BLaER1 treated with 17β-estradiol and CSF1 and Interleukin-3, amounts not matched to agents 10 nM and 100 nM (cell line): ENCODE data around the gene DOCK10.
A peak's percentile ranks its signal among the peaks of the same experiment; 100 is the strongest.

Experiments used
- H3K27ac ChIP-seq, 11 experiments: shearing (Covaris generic); formaldehyde crosslinking; 2 replicates each; pipeline ENCODE4 v1.8.1; 2022
- H3K27me3 ChIP-seq, 11 experiments: shearing (Covaris generic); formaldehyde crosslinking; 2 replicates each; pipeline ENCODE4 v1.8.1; 2022
- H3K36me3 ChIP-seq, 11 experiments: shearing (Covaris generic); formaldehyde crosslinking; 2 replicates each; pipeline ENCODE4 v1.8.1; 2022
- H3K4me1 ChIP-seq, 10 experiments: shearing (Covaris generic); formaldehyde crosslinking; 2 replicates each; pipeline ENCODE4 v1.8.1; 2022
- H3K4me2 ChIP-seq, 11 experiments: shearing (Covaris generic); formaldehyde crosslinking; 2 replicates each; pipeline ENCODE4 v1.8.1; 2022
- H3K4me3 ChIP-seq, 10 experiments: shearing (Covaris generic); formaldehyde crosslinking; 2 replicates each; pipeline ENCODE4 v1.8.1; 2022
- H3K9ac ChIP-seq, 11 experiments: shearing (Covaris generic); formaldehyde crosslinking; 2 replicates each; pipeline ENCODE4 v1.8.1; 2022
- H3K9me3 ChIP-seq, 11 experiments: shearing (Covaris generic); formaldehyde crosslinking; replicated peaks in 1 of 11; 2 replicates each; pipeline ENCODE4 v1.8.1; 2022
- H4K20me1 ChIP-seq, 11 experiments: shearing (Covaris generic); formaldehyde crosslinking; 2 replicates each; pipeline ENCODE4 v1.8.1; 2022
- Cebpa-rat ChIP-seq, 11 experiments: shearing (Covaris generic); IDR thresholded peaks; 2 replicates each; pipeline ENCODE4 v1.8.1; 2022

DOCK10 gene

DNA sequence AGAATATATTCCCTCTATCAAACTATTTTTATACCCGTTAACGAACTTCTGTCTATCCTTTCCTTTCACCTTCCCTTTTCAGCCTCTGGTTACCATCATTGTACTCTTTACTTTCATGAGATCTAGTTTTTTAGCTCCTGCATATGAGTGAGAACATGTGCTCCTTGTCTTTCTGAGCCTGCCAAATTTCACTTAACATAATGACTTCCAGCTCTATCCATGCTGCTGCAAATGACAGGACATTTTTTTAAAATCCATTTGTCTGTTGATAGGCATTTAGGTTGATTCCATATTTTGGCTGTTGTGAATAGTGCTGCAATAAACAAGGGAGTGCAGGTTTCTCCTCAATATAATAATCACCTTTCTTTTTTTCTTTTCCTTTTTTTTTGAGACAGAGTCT lies 317.9 kb downstream of the DOCK10 start:
- Histone ChIP-seq H3K4me1 (peaks cover 0 to 10% (median 0%) of the 10 kb centered on the region in 10 experiments; a peak in 7 of 20 replicates), H3K27ac (no peak overlapping the region), H4K20me1 (no peaks in the 10 kb centered on the region), H3K36me3 (0 out of 22 replicates have a peak, but pooled peaks cover 0 to 4% (median 0%) of the 10 kb centered on the region in 11 experiments), H3K4me2 (no peak overlapping the region), H3K4me3 (no peak overlapping the region), H3K9me3 (peaks cover 11 to 37% (median 27%) of the 10 kb centered on the region in 11 experiments; a peak in 21 of 22 replicates), H3K27me3 (no peaks in the 10 kb centered on the region), H3K9ac (no peak overlapping the region)
- no peak for TF ChIP-seq Cebpa-rat (IDR thresholded peaks at IDR 0.05)

DNA sequence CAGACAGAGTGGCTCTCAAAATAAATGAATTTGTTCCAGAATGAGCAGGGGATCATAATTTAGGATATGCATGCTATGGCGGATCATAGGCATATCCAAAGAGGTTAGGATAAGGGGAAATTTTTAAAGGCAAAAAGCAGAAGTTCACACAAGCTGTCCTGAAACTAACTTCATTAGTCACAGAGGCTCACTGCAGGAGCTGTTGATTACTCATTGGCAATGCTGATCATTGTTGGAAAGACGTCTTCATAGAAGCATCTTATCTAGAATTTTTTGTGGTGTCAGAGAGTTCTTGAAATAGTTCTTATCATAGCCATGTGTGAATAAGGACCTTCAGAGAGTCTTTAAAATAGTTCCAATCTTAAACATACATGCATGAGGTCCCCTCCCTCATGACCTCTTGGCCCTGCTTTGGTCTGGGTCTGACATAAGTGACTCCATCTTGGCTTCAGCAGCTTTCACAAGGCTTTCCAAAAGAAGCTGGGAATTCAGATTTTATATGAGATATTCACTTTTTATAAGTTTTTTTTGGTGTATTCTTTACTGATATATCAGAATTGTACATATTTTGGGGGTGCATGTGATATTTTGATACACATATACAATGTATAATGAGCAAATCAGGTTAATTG lies 318.6 kb downstream of the DOCK10 start:
- H3K4me1 ChIP-seq = peaks cover 0 to 10% (median 0%) of the 10 kb centered on the region in 10 experiments; a peak in 7 of 20 replicates
- TF ChIP-seq Cebpa-rat (IDR thresholded peaks at IDR 0.05) = no peak

DNA sequence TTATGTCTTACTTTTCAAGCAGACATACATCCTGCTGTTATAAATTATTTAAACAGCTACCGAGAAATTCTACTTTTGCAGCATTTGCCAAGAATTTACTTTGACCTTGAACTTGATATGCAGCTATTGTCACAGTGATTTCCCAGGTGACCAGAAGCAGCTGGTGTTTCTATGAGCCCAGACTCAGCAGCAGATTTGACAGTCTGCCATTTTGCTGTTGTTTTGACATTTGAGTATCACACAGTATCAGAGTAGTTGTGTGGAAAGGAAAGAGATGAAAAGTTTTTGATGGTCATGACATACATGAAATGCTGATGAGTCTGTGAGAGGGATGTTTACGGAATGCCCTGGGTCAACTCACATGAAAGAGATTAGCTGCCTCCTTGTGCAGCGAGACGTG lies 319.5 kb downstream of the DOCK10 start:
- no peak overlapping the region for H3K27ac ChIP-seq
- H3K27me3 ChIP-seq = no peaks in the 10 kb centered on the region
- peaks cover 0 to 10% (median 0%) of the 10 kb centered on the region in 10 experiments; a peak in 7 of 20 replicates for H3K4me1 ChIP-seq
- H4K20me1 ChIP-seq = no peaks in the 10 kb centered on the region
- H3K36me3 ChIP-seq = no peaks in the 10 kb centered on the region
- no peak for TF ChIP-seq Cebpa-rat (IDR thresholded peaks at IDR 0.05)
- H3K4me2 ChIP-seq = no peak overlapping the region
- peaks cover 0 to 24% (median 15%) of the 10 kb centered on the region in 11 experiments; a peak in 13 of 22 replicates for H3K9me3 ChIP-seq
- no peak overlapping the region for H3K4me3 ChIP-seq
- no peak overlapping the region for H3K9ac ChIP-seq

More for the DNA sequence above, 318.6 kb downstream of the DOCK10 start:
- Histone ChIP-seq H4K20me1 (no peaks in the 10 kb centered on the region), H3K36me3 (0 out of 22 replicates have a peak, but pooled peaks cover 0 to 3% (median 0%) of the 10 kb centered on the region in 11 experiments), H3K9ac (no peak overlapping the region), H3K9me3 (peaks cover 6 to 31% (median 21%) of the 10 kb centered on the region in 11 experiments; a peak in 21 of 22 replicates), H3K27me3 (no peaks in the 10 kb centered on the region), H3K4me3 (no peak overlapping the region), H3K27ac (no peak overlapping the region), H3K4me2 (peak overlapping the region in 1 of 11 experiments; percentile 33; a peak in 1 of 22 replicates)

DNA sequence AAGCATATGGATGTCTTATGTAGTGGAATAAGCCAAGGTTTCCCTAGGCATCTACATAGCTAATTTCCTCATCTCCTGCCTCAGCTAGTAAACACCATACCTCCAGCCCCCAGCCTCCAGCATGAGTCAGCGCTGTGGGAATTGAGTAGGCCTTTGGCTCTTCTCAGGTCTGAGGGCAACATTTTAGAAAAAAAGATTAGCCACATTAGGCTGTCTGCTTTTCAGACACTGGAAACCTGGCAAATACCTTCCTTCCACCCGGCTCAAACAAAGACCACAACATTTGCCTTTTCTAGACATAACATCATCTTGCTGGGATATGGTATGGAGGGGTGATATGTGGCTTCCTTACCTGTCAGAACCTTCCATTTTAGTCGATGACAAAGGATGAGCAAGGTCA lies 320.0 kb downstream of the DOCK10 start:
- H3K4me3 ChIP-seq = no peak overlapping the region
- H4K20me1 ChIP-seq = no peaks in the 10 kb centered on the region
- no peaks in the 10 kb centered on the region for H3K27me3 ChIP-seq
- H3K4me2 ChIP-seq = no peak overlapping the region
- peaks cover 0 to 10% (median 0%) of the 10 kb centered on the region in 10 experiments; a peak in 7 of 20 replicates for H3K4me1 ChIP-seq
- no peak overlapping the region for H3K9ac ChIP-seq
- no peaks in the 10 kb centered on the region for H3K36me3 ChIP-seq
- peaks cover 0 to 20% (median 13%) of the 10 kb centered on the region in 11 experiments; a peak in 13 of 22 replicates for H3K9me3 ChIP-seq
- TF ChIP-seq Cebpa-rat (IDR thresholded peaks at IDR 0.05) = no peak
- no peak overlapping the region for H3K27ac ChIP-seq

DNA sequence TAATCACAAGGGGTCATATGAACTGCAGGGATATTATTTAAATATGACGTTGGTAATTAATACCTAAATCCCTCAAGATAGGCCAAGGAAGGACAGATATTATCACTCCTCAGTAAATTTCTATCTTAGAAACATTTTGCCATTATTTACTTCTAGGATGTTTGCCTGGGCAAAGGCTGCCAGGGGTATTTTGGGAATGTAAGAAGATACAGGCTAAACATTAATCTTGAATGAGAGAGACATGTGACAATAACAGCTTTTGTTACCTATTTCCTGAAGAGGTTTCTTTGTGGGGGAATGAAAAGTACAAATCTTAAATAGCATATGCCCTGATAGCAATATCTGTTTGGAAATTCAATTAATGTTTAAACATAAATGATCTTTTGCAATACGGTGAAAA lies 325.3 kb downstream of the DOCK10 start:
- Histone ChIP-seq H3K4me3 (no peak overlapping the region), H3K27me3 (no peaks in the 10 kb centered on the region), H3K4me2 (no peak overlapping the region), H3K27ac (no peak overlapping the region), H3K36me3 (no peaks in the 10 kb centered on the region), H3K9me3 (peaks cover 0 to 18% (median 14%) of the 10 kb centered on the region in 11 experiments; a peak in 13 of 22 replicates), H4K20me1 (no peaks in the 10 kb centered on the region), H3K9ac (no peak overlapping the region), H3K4me1 (peaks cover 0 to 7% (median 0%) of the 10 kb centered on the region in 10 experiments; a peak in 1 of 20 replicates)
- TF ChIP-seq Cebpa-rat (IDR thresholded peaks at IDR 0.05) = no peak

DNA sequence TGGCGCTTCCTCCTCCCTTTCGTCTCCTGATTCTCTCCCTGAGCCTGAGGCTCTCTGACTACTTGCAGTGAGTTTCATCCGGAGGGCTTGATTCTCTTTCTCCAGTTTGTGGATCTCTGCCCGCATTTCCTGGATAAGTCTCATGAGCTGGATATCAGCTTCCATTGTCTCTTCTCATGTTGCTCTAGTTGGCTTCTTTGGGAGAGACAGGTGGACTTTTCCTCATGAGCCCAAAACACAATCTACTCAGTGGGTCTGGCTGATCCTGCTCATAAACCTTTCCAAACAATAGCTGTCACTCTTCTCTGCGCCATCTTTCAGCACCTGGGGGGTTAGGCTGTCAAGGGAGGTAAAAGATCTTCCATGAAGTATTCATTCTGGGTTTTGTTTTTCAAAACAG lies 326.1 kb downstream of the DOCK10 start, which contains the start of gene CCDC195:
Gene CCDC195 (minus strand): TSS at position 165 of the 400 bp plus-strand sequence. CDS start 0 bp downstream, at position 165.
- Histone ChIP-seq H3K27me3 (no peaks in the 10 kb centered on the region), H3K36me3 (no peaks in the 10 kb centered on the region), H3K9me3 (peaks cover 0 to 16% (median 12%) of the 10 kb centered on the region in 11 experiments; a peak in 13 of 22 replicates), H3K4me3 (no peak within 1 kb of the TSS), H3K4me1 (peaks cover 0 to 7% (median 0%) of the 10 kb centered on the region in 10 experiments; a peak in 1 of 20 replicates), H4K20me1 (no peaks in the 10 kb centered on the region), H3K4me2 (no peak within 1 kb of the TSS), H3K9ac (no peak within 1 kb of the TSS), H3K27ac (no peak within 1 kb of the TSS)
- TF ChIP-seq Cebpa-rat (IDR thresholded peaks at IDR 0.05) = no peak
